PFSK-1 (cell line): ENCODE data around the gene CNN3.

Source experiments
- POLR2AphosphoS5 ChIP-seq: IDR thresholded peaks from 2 replicates; pipeline ENCODE4 v1.6.1; 2012; ENCODE audit warnings: low read depth, mild to moderate bottlenecking, control low read depth, low read length, moderate library complexity
- TAF1 ChIP-seq: IDR thresholded peaks from 2 replicates; pipeline ENCODE4 v1.6.1; 2012; ENCODE audit warnings: low read length, control low read depth, borderline replicate concordance; ENCODE audit not compliant: insufficient read depth
- TF ChIP-seq, protein P1 (sequence below), 2 experiments: IDR thresholded peaks; 2 replicates each; pipeline versions ENCODE4 v1.6.1 to v1.8.0; 2011 to 2012; ENCODE audit warnings: low read depth in 2 of 2, low read length in 2 of 2, control low read depth in 1 of 2, inconsistent platforms in 1 of 2, mild to moderate bottlenecking in 1 of 2, moderate library complexity in 1 of 2; ENCODE audit not compliant: insufficient read depth in 1 of 2

DNA sequence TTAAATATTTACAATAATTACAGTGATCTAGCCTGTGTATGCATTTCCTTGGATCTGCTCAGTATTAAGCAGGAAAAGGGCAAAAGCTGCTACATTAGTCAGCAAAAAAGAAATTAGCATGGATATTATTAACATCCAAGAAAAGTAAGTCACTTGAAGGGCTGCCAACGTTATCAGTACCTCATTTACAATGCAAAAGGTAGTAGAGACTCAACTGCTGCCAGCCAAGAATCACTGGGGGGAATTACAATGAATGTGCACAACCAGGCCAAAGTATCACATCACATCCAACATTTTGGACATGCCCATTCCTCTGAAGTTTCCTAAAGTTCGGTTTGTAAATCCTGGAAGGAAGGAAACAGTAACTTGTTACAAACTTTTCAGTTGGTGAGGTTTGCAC lies 1.9 kb downstream of the CNN3 start:
- TF ChIP-seq TAF1 (no peak), POLR2AphosphoS5 (no peak)
- TF ChIP-seq, protein P1, sequence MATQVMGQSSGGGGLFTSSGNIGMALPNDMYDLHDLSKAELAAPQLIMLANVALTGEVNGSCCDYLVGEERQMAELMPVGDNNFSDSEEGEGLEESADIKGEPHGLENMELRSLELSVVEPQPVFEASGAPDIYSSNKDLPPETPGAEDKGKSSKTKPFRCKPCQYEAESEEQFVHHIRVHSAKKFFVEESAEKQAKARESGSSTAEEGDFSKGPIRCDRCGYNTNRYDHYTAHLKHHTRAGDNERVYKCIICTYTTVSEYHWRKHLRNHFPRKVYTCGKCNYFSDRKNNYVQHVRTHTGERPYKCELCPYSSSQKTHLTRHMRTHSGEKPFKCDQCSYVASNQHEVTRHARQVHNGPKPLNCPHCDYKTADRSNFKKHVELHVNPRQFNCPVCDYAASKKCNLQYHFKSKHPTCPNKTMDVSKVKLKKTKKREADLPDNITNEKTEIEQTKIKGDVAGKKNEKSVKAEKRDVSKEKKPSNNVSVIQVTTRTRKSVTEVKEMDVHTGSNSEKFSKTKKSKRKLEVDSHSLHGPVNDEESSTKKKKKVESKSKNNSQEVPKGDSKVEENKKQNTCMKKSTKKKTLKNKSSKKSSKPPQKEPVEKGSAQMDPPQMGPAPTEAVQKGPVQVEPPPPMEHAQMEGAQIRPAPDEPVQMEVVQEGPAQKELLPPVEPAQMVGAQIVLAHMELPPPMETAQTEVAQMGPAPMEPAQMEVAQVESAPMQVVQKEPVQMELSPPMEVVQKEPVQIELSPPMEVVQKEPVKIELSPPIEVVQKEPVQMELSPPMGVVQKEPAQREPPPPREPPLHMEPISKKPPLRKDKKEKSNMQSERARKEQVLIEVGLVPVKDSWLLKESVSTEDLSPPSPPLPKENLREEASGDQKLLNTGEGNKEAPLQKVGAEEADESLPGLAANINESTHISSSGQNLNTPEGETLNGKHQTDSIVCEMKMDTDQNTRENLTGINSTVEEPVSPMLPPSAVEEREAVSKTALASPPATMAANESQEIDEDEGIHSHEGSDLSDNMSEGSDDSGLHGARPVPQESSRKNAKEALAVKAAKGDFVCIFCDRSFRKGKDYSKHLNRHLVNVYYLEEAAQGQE (IDR thresholded peaks at IDR 0.05; ENCODE audit: insufficient read depth in 1 of 2, low read depth in 2 of 2, low read length in 2 of 2), result no peak
